Raji (cell line): Measurements from ENCODE around the gene CKAP2L.

Source experiments
- POLR2A ChIP-seq: IDR thresholded peaks from 2 replicates; pipeline ENCODE4 v1.6.1; 2011; ENCODE audit warnings: low read depth, low read length, control low read depth; ENCODE audit not compliant: insufficient read depth

Gene CKAP2L

GRCh38 chr2:112754564-112754963 is 9.8 kb downstream of the CKAP2L start:
- TF ChIP-seq POLR2A, result no peak

- no peak for TF ChIP-seq POLR2A
These were observed 11.7 kb downstream of the CKAP2L start for GRCh38 chr2:112752667-112753066.

GRCh38 chr2:112751451-112752197 is 12.8 kb downstream of the CKAP2L start:
- TF ChIP-seq POLR2A, result no peak

- TF ChIP-seq POLR2A, result no peak
These were observed 13.9 kb downstream of the CKAP2L start for GRCh38 chr2:112750560-112750843.

DNA sequence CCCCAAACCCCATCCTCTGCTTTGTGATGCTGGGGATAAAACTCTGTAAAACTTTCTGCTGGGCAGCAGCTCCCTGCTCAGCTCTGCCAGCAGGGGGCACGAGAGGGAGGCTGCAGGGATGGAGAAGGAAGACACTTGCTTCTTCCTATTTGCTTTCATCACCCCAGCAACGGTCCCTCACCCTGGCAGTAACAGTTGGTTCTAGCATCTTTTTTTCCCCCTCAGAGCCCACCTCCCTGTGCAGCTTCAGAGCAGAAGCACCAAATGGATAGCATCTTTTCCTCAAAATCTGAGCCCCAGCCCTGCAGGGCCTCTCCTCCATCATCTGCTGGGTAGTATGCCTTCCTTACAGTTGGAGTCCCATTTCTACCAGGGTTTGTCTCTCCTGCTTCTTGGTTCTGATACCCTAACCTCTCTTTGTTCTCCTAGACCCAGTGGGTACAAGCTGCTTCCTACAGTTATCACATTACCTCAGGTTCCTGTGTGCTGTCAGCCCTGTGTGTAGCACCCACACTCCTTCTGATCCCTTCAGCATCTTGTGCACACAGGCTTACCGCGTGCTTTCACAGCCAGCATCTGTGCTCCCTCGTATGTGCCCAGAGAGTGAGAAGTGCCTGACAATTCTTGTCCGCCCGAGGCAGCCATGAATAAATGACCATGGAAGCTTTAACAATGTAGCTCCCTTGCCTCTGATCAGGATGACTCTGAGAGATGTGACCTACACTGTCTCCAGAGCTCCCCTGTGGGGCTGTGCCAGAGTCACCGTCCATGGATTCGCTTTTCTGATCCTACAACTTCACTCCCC is 14.5 kb downstream of the CKAP2L start:
- TF ChIP-seq POLR2A, result no peak

DNA sequence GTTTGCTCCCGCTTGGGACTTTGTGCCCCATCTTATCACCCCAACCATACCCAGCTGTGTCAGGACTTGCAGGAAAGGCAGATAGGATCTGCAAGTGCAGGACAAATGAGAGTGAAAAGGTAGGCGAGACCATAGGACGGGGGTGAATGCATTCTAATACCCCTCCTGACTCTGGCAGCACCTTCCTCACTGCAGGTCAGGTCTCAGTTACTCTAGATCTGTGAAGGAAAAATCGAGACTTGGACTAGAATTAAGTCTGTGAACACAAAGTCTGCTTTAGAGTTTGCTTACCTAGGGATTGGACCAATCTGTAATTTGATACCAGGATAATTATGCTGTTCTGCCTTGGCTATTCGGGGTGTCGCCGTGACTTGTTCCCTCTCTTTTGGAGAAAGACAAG is 23.9 kb downstream of the CKAP2L start:
- TF ChIP-seq POLR2A, result no peak

DNA sequence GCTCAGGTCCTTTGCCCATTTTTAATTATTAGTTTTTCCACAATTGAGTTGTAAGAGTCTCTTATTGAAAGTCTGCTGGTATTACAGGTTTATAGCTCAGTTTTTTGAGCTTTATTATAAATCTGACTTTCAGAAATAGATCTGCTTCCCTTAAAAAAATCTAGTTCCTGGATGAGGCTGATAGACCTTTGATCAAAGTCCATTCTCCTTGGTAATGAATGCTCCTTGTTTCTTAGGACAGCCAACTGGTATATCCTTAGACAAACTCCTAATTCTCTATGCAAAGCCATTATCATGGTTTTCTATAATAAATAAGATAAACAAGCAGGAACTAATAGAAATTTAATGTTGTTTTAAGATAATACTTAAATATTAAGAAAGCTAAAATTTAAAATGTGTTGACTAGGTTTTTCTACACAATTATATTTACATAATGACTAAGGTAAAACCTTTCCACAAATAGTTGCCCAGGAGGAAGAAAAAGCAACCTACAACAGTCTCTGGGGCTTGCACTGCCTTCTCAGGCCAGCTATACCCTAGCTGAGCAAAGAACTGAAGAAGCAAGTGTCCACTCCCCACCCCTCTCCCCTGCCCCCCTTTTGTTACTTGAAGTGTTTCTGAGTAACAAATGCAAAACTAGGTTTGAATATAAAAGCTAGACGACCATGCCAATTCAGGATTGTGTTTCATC is 26.7 kb downstream of the CKAP2L start:
- TF ChIP-seq POLR2A, result no peak

GRCh38 chr2:112733871-112734270 is 30.5 kb downstream of the CKAP2L start:
- no peak for TF ChIP-seq POLR2A

GRCh38 chr2:112733456-112733855 is 31.0 kb downstream of the CKAP2L start:
- TF ChIP-seq POLR2A, result no peak

- TF ChIP-seq POLR2A, result no peak
These were observed 32.9 kb downstream of the CKAP2L start for GRCh38 chr2:112731479-112731878.

DNA sequence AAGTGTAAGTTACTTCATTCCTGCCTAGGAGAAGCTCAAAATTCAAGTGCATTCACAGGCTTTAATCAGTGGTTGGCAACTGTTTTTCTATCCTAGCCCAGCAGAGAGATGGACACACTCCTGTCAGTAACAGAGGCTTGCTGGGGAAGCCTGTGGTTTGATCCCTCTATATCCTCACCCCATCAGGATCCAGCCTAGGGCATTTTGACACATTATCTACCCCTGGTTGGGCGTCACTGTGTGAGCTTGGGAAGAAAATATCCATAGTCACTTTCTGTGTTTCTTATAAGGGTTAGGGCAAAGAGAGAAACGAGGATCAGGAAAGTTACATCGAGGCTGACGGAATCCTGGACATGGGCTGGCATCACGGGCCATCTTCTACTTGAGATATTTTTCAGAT is 33.6 kb downstream of the CKAP2L start:
- TF ChIP-seq POLR2A, result no peak

- no peak for TF ChIP-seq POLR2A
These were observed 34.2 kb downstream of the CKAP2L start for GRCh38 chr2:112730216-112730615.

DNA sequence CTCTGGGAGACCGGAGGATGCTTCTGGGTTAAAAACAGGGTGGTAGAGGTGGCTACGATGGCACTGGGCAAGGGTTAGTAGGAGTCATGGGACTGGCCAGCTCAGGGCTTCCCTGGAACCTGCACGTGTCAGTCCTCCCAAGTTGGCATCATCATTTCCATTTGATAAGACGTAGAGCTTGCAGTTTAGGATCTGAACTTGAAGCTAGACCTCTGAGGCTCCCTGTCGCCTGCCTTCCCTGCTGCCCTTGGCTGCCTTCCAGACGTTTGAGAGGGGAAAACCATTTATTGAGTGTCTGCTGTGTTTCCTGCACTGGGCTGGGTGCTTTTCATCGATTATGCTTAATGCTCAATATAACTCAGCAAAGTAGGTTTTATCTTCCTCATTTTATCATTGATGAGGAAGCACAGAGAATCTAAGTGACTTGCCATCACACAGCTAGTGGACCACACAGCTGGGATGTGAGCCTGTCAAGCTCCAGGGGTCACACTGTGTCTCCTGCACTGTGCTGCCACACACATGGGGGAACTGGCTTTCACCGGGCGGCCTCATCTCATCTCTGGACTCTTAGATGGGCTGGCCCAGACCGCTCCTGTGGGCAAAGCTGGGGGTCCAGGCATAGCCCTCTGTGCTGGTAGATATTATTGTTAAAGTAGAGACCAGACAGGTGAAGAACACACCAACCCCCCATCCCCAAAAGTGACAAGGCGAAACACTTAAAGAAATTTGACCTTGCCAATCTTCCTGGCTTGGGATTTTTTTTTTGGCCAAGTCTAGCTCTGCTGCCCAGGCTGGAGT is 35.8 kb downstream of the CKAP2L start:
- no peak for TF ChIP-seq POLR2A

DNA sequence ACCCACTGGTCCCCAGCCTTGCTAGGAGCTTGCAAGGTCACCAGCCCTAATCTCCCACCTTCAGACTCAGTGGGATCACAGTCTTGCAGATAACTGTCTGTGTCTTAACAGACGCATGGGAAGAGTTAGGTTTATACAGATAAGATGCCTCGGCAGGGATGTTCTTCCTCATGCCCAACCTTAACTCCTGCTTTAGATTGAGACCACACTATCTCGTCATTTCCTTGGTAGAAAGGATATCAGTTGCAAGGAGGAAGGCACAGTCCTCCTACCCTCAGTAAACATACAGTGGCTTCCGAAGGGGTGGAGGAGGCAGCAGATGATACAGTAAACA is 36.4 kb downstream of the CKAP2L start:
- no peak for TF ChIP-seq POLR2A

- TF ChIP-seq POLR2A, result no peak
These were observed 37.0 kb downstream of the CKAP2L start for GRCh38 chr2:112727276-112728028.
